Measurements from ENCODE around the gene PRR23B.

Gene PRR23B

DNA sequence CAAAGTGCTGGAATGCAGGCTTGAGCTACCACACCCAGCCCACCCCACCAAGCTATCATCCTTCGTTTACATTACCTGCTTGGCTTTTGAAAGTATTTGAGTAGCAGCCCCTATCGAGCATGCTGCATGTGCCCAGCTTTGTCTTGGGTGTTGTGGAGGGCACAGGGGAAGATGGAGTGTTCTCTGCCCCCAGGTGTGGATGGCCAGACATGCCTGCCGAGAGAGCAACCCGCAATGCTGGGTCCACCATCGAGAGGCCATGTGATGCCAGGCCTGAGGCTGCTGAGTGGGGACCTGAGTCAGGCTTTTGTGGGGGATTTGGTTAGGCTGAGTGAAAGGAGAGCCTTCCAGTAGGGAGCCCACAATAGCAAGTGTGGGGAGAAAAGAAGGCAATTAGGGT lies 47.8 kb downstream of the PRR23B start:
- DNase-seq: no peak

DNA sequence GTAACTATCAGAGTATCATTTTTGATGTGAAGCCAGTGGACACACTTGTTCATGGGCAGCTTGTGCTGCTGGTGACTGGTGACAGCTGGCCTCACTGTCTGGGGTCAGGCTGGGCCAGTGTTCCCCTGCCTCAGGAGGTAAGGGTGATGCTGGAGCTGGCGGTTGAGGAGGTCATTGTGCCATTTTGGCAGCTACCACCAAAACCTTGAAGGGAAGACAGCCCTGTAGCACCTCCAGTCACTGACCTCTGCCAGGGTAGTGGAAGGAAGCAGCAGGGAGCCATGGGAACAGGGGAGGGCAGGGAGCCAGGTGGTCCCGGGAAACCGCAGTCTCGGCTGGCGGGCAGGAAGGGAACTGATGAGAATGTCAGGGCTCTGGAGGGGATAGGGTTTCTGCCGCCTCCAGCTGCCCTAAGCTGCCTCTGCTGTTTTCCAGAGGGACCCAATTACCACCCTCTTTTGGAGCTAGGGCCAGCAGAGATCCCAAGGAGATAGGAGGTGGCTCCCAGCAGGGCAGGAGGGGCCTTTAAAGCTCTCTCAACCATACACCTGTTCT lies 48.9 kb downstream of the PRR23B start:
- DNase-seq: no peak
